ENCODE measurements around the gene FAM200A. TPM values are rescaled to one million over a fixed set of nuclear protein-coding genes. Genes with fewer than 3 reads are reported as not detected.

The FAM200A gene
- total and polyA plus RNA-seq, 2 of the 4 experiments (the other 2 are of a cell fraction) = 5.9 to 6.0 TPM

DNA sequence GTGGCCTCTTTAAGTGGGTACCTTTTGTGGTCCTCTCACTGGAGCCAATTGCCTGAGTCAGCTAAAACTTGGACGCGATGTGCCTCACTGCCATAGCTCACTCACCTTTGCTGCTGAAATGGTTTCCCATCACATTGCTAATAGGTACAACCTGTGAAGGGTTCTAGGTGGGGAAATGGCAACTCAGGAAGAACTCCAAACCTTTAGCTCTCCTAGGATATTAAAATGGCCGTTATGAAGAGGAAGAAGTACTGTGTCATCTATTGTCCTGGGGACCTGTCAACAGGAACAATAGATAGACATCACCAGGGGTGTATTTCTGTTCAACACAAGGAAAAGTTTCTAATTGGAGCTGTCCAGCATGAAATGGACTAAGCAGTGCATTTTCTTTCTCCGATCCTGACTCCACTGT lies 5.3 kb upstream of the FAM200A start:
- Histone ChIP-seq H3K27ac (ENCODE audit: insufficient read depth, low read length) (no peak overlapping the region), H2AFZ (replicated peaks; ENCODE audit: low read length, poor library complexity) (no peak overlapping the region), H3K36me3 (ENCODE audit: control insufficient read depth, insufficient read depth, low read length) (peaks cover 23% of the 10 kb centered on the region), H2BK5ac (ENCODE audit: low read depth, low read length, poor library complexity, severe bottlenecking) (no peak overlapping the region), H4K5ac (ENCODE audit: low read depth, low read length) (no peak overlapping the region), H3K23ac (ENCODE audit: low read depth, low read length) (peak overlapping the region; percentile 25; the same call in 1 of the 2 replicates), H2AK9ac (replicated peaks; ENCODE audit: low read depth, low read length, poor library complexity) (no peak overlapping the region), H3K79me1 (ENCODE audit: low read depth in 1 of 2, low read length in 2 of 2) (peaks cover 36 to 74% of the 10 kb centered on the region in 2 experiments), H3K9me3 (ENCODE audit: control insufficient read depth, insufficient read depth, low read length) (no peaks in the 10 kb centered on the region), H3K4me1 (ENCODE audit: control insufficient read depth, insufficient read depth, low read length) (peaks cover 8% of the 10 kb centered on the region), H2BK15ac (ENCODE audit: low read depth, low read length) (no peak overlapping the region), H3K18ac (ENCODE audit: low read depth, low read length) (no peak overlapping the region), H2BK120ac (ENCODE audit: low read depth, low read length) (no peak overlapping the region), H4K8ac (ENCODE audit: low read depth in 2 of 2, low read length in 2 of 2) (peak overlapping the region in 1 of 2 experiments; percentile 13; a peak in 3 of 4 replicates), H3K14ac (replicated peaks; ENCODE audit: low read depth, low read length) (no peak overlapping the region), H4K91ac (ENCODE audit: insufficient read depth, low read depth, low read length) (no peak overlapping the region), H3K56ac (ENCODE audit: extremely low read depth, insufficient read depth, low read length) (peak overlapping the region; percentile 98; the same call in 1 of the 2 replicates), H3K9ac (ENCODE audit: low read depth, low read length) (peak overlapping the region; percentile 97; the same call in 1 of the 2 replicates), H3K9me1 (ENCODE audit: insufficient read depth, low read length) (peaks cover 28% of the 10 kb centered on the region), H3K27me3 (ENCODE audit: control insufficient read depth, insufficient read depth, low read length) (no peaks in the 10 kb centered on the region), H2AK5ac (ENCODE audit: low read depth, low read length) (peak overlapping the region; percentile 77; the same call in 1 of the 2 replicates), H4K20me1 (ENCODE audit: insufficient read depth, low read length) (no peaks in the 10 kb centered on the region), H3K4me3 (ENCODE audit: insufficient read depth, low read depth, low read length) (peak overlapping the region; percentile 83; the same call in 1 of the 2 replicates), H3K4ac (ENCODE audit: low read depth, low read length) (0 out of 2 replicates have a peak overlapping the region, but pooled peaks have one; percentile 47), H2BK20ac (ENCODE audit: low read depth, low read length) (no peak overlapping the region), H3K4me2 (ENCODE audit: low read depth, low read length) (peak overlapping the region; percentile 85)
- intact Hi-C loops (cut with micrococcal nuclease) = loop anchor here (5.0 kb wide), 1 partner anchor 360 kb away; the partner anchor contains the start of gene TRIM4
- WGBS, 2 experiments (ENCODE audit: extremely low coverage in 2 of 2, insufficient read length in 1 of 2) = 60% methylated on average over 1 of the region's 4 CpGs; no CpG with 5 or more reads in 1 of the 2 experiments
- DNase-seq (peak; percentile 13), ATAC-seq (ENCODE audit: low read depth) (no peak)
- TF ChIP-seq MAFK (IDR thresholded peaks at IDR 0.05; ENCODE audit: low read depth, low read length) = peak; percentile 87
- no peak for TF ChIP-seq FOS (IDR thresholded peaks at IDR 0.05; ENCODE audit: low read depth, low read length)
- dilution Hi-C loops (cut with HindIII; ENCODE audit: low sequenced_read_pairs, unreplicated experiment) = no loop called here
- ChIA-PET CTCF (no interaction called here), POLR2A (ENCODE audit: unreplicated experiment) (no interaction called here)
- in situ Hi-C loops (cut with MboI; ENCODE audit: low sequenced_read_pairs) = no loop called here
- BruUV-seq (replicated peaks) = no TSS peak

Measured in IMR-90 (cell line).